HCT116 (cell line): ENCODE results near the gene POLN. TPM values are rescaled to one million over a fixed set of nuclear protein-coding genes. Genes with fewer than 3 reads are reported as not detected.

Experiments used
- ATAC-seq: fragments of 200-7000 bp; cut with Tn5 transposase; 2 replicates; pipeline ENCODE4 v1.9.1; 2020; ENCODE audit warnings: mild to moderate bottlenecking, moderate library complexity
- BruUV-seq: library from RNA; stranded (reverse); fragments of 400-500 nt; replicated peaks from 2 replicates; lab custom pipeline; 2021; lab: Mats Ljungman, UMichigan
- CTCF ChIA-PET: fragments of 300-600 bp; sonication (Branson Sonifier 250); formaldehyde crosslinking; loops from one replicate; lab custom pipeline; 2021; ENCODE audit warnings: antibody characterized with exemption; lab: Charles Lee
- POLR2A ChIA-PET: fragments of 300-600, 350-600 bp; sonication (Branson Sonifier 250); formaldehyde crosslinking; loops from one replicate; lab custom pipeline; 2021; ENCODE audit warnings: antibody characterized with exemption; lab: Charles Lee
- RAD21 ChIA-PET, 2 experiments: fragments of 300-600 bp; sonication (Branson Sonifier 250); formaldehyde crosslinking; loops; one replicate each; lab custom pipeline; 2023; ENCODE audit warnings: low total read pairs in 2 of 2; ENCODE audit not compliant: uncharacterized antibody in 2 of 2, unreplicated experiment in 2 of 2, low non-redundant PET in 1 of 2; lab: Charles Lee
- DNase-seq: peaks from one replicate; pipeline ENCODE4 v3.0.0-alpha.2; 2010; ENCODE audit warnings: low read depth, low spot score
- H2AFZ ChIP-seq: fragments of 200-600 bp; shearing (Covaris generic), sonication (generic); 2 replicates; pipeline ENCODE4 v1.6.1; 2017; ENCODE audit warnings: low read depth, mixed run types, mixed read lengths, antibody characterized with exemption, low read length; ENCODE audit not compliant: poor library complexity, severe bottlenecking
- H3K27ac ChIP-seq: 2 replicates; pipeline ENCODE4 v1.5.1; 2012; ENCODE audit warnings: low read depth, low read length
- H3K27me3 ChIP-seq: fragments of 200-600 bp; sonication (generic); 2 replicates; pipeline ENCODE4 v1.6.1; 2016; ENCODE audit warnings: mixed run types, low read length, mixed read lengths; ENCODE audit not compliant: insufficient read depth
- H3K36me3 ChIP-seq, 2 experiments: fragments of 200-500 bp in 1 of 2; fragments of 200-600 bp in 1 of 2; sonication (Bioruptor generic) in 1 of 2; sonication (generic) in 1 of 2; 2 replicates each; pipeline versions ENCODE4 v1.5.1 to v1.6.1; 2014 to 2016; ENCODE audit warnings: low read length in 2 of 2, inconsistent platforms in 1 of 2, mixed read lengths in 1 of 2, mixed run types in 1 of 2; ENCODE audit not compliant: insufficient read depth in 2 of 2, control insufficient read depth in 1 of 2
- H3K4me1 ChIP-seq, 2 experiments: fragments of 200-600 bp in 1 of 2; sonication (generic) in 1 of 2; 2 replicates each; pipeline versions ENCODE4 v1.5.1 to v1.6.1; 2012 to 2017; ENCODE audit warnings: low read length in 2 of 2, inconsistent platforms in 1 of 2, mild to moderate bottlenecking in 1 of 2, mixed read lengths in 1 of 2, mixed run types in 1 of 2, moderate library complexity in 1 of 2; ENCODE audit not compliant: insufficient read depth in 2 of 2, control insufficient read depth in 1 of 2
- H3K4me2 ChIP-seq: fragments of 200-600 bp; sonication (generic); 2 replicates; pipeline ENCODE4 v1.6.1; 2017; ENCODE audit warnings: mixed run types, low read length, mixed read lengths
- H3K4me3 ChIP-seq, 2 experiments: fragments of 200-600 bp in 1 of 2; sonication (generic) in 1 of 2; replicated peaks in 1 of 2; 2 replicates each; pipeline ENCODE4 v1.5.1; 2011 to 2016; ENCODE audit warnings: low read length in 2 of 2, control low read depth in 1 of 2, low read depth in 1 of 2, mild to moderate bottlenecking in 1 of 2, mixed read lengths in 1 of 2, mixed run types in 1 of 2
- H3K79me2 ChIP-seq: fragments of 200-600 bp; sonication (generic); 2 replicates; pipeline ENCODE4 v1.6.1; 2017; ENCODE audit warnings: mild to moderate bottlenecking, mixed run types, low read length, moderate library complexity, mixed read lengths; ENCODE audit not compliant: insufficient read depth
- H3K9ac ChIP-seq: fragments of 200-600 bp; sonication (generic); 2 replicates; pipeline ENCODE4 v1.6.1; 2016; ENCODE audit warnings: low read length, mixed read lengths
- H3K9me2 ChIP-seq: fragments of 200-600 bp; sonication (generic), shearing (Covaris generic); 2 replicates; pipeline ENCODE4 v1.6.1; 2017; ENCODE audit warnings: mixed run types, mild to moderate bottlenecking, moderate library complexity; ENCODE audit not compliant: insufficient read depth
- H3K9me3 ChIP-seq, 2 experiments: fragments of 200-500 bp in 1 of 2; fragments of 200-600 bp in 1 of 2; sonication (Bioruptor generic) in 1 of 2; sonication (generic) in 1 of 2; 2 replicates each; pipeline ENCODE4 v1.6.1; 2014 to 2017; ENCODE audit warnings: low read length in 2 of 2, mixed read lengths in 2 of 2, inconsistent platforms in 1 of 2, low read depth in 1 of 2, mild to moderate bottlenecking in 1 of 2, mixed run types in 1 of 2, moderate library complexity in 1 of 2; ENCODE audit not compliant: control insufficient read depth in 1 of 2, insufficient read depth in 1 of 2
- H4K20me1 ChIP-seq: fragments of 200-600 bp; sonication (generic), shearing (Covaris generic); 2 replicates; pipeline ENCODE4 v1.6.1; 2017; ENCODE audit warnings: mixed run types, mild to moderate bottlenecking, moderate library complexity; ENCODE audit not compliant: insufficient read depth
- ATF3 ChIP-seq: IDR thresholded peaks from 2 replicates; pipeline ENCODE4 v1.6.1; 2012
- CBX3 ChIP-seq: IDR thresholded peaks from 2 replicates; pipeline ENCODE4 v1.6.1; 2012; ENCODE audit warnings: low read depth
- CEBPB ChIP-seq: IDR thresholded peaks from 2 replicates; pipeline ENCODE4 v1.6.1; 2012; ENCODE audit warnings: low read depth
- EGR1 ChIP-seq: IDR thresholded peaks from 2 replicates; pipeline ENCODE4 v1.6.1; 2012; ENCODE audit warnings: low read depth
- ELF1 ChIP-seq: IDR thresholded peaks from 2 replicates; pipeline ENCODE4 v1.6.1; 2012; ENCODE audit warnings: low read depth, borderline replicate concordance
- EZH2 ChIP-seq: fragments of 200-600 bp; sonication (generic); IDR thresholded peaks from 2 replicates; pipeline ENCODE4 v1.6.1; 2017; ENCODE audit warnings: antibody characterized with exemption, mixed run types
- EZH2phosphoT487 ChIP-seq: fragments of 200-600 bp; IDR thresholded peaks from 2 replicates; pipeline ENCODE4 v1.6.1; 2018; ENCODE audit warnings: antibody characterized with exemption, borderline replicate concordance
- JUND ChIP-seq: IDR thresholded peaks from 2 replicates; pipeline ENCODE4 v1.6.1; 2012
- POLR2A ChIP-seq: IDR thresholded peaks from 2 replicates; pipeline ENCODE4 v1.7.0; 2011; ENCODE audit warnings: borderline replicate concordance; ENCODE audit not compliant: insufficient read depth, insufficient read length; ENCODE audit errors: extremely low read depth
- POLR2AphosphoS5 ChIP-seq: IDR thresholded peaks from 2 replicates; pipeline ENCODE4 v1.6.1; 2011; ENCODE audit warnings: mild to moderate bottlenecking, low read depth, low read length, moderate library complexity
- RAD21 ChIP-seq: IDR thresholded peaks from 2 replicates; pipeline ENCODE4 v1.6.1; 2012; ENCODE audit warnings: low read depth, mild to moderate bottlenecking
- SP1 ChIP-seq: IDR thresholded peaks from 2 replicates; pipeline ENCODE4 v1.6.1; 2012; ENCODE audit warnings: low read depth
- SRF ChIP-seq: IDR thresholded peaks from 2 replicates; pipeline ENCODE4 v1.6.1; 2012; ENCODE audit warnings: low read depth
- TCF7L2 ChIP-seq: IDR thresholded peaks from 2 replicates; pipeline ENCODE4 v1.7.0; 2011; ENCODE audit warnings: borderline replicate concordance, inconsistent platforms; ENCODE audit not compliant: insufficient read depth, insufficient read length; ENCODE audit errors: extremely low read depth
- ZFX ChIP-seq: fragments of 450-650 bp; IDR thresholded peaks from 2 replicates; pipeline ENCODE4 v1.6.1; 2017
- ZNF274 ChIP-seq: fragments of 200-500 bp; sonication (Bioruptor generic); IDR thresholded peaks from 2 replicates; pipeline ENCODE4 v1.6.1; 2014; ENCODE audit warnings: mild to moderate bottlenecking, low read depth, low read length, inconsistent platforms
- intact Hi-C: fragments of 100-400 bp; cut with micrococcal nuclease; formaldehyde crosslinking; loops from 2 replicates; pipeline ENCODE4 v1.10.0; 2022
- total RNA-seq: library from RNA; stranded (reverse); gene quantifications from one replicate; pipeline ENCODE4 v1.2.1, GENCODE V29; 2021; ENCODE audit not compliant: unreplicated experiment
- TF ChIP-seq, protein P1 (sequence below): IDR thresholded peaks from 2 replicates; pipeline ENCODE4 v1.6.1; 2011; ENCODE audit warnings: mild to moderate bottlenecking, low read length, moderate library complexity; ENCODE audit not compliant: insufficient replicate concordance; ENCODE audit errors: extremely low read depth
- TF ChIP-seq, protein P2 (sequence below), 3 experiments: fragments of 200-600 bp in 1 of 3; sonication (generic) in 1 of 3; IDR thresholded peaks in 2 of 3; conservative IDR thresholded peaks in 1 of 3; 2 replicates each; pipeline ENCODE4 v1.5.1; 2012 to 2017; ENCODE audit warnings: low read depth in 2 of 3, low read length in 2 of 3, antibody characterized with exemption in 1 of 3, borderline replicate concordance in 1 of 3, control low read depth in 1 of 3, mild to moderate bottlenecking in 1 of 3, mixed read lengths in 1 of 3, mixed run types in 1 of 3, moderate library complexity in 1 of 3; ENCODE audit not compliant: insufficient read depth in 1 of 3

The POLN gene
- total RNA-seq, 1 experiment from 2014 or later = 3.1 TPM

GRCh38 chr4:2218436-2218835 lies 23.5 kb downstream of the POLN start:
- no peaks in the 10 kb centered on the region for H3K27me3 ChIP-seq
- peaks cover 0 to 7% of the 10 kb centered on the region in 2 experiments; a peak in 2 of 4 replicates for H3K4me1 ChIP-seq
- intact Hi-C loops = no loop called here
- no peak overlapping the region for H2AFZ ChIP-seq
- H3K4me3 ChIP-seq = no peak overlapping the region
- no peaks in the 10 kb centered on the region for H3K9me3 ChIP-seq
- no peak overlapping the region for H3K9ac ChIP-seq
- no peaks in the 10 kb centered on the region for H3K9me2 ChIP-seq
- TF ChIP-seq POLR2A (no peak), POLR2AphosphoS5 (no peak), ATF3 (no peak), EGR1 (no peak), ELF1 (no peak), RAD21 (no peak), SP1 (no peak), EZH2phosphoT487 (no peak), SRF (no peak), ZFX (no peak), EZH2 (no peak), ZNF274 (no peak), CBX3 (no peak), CEBPB (no peak), TCF7L2 (no peak), JUND (no peak)
- TF ChIP-seq, protein P1, sequence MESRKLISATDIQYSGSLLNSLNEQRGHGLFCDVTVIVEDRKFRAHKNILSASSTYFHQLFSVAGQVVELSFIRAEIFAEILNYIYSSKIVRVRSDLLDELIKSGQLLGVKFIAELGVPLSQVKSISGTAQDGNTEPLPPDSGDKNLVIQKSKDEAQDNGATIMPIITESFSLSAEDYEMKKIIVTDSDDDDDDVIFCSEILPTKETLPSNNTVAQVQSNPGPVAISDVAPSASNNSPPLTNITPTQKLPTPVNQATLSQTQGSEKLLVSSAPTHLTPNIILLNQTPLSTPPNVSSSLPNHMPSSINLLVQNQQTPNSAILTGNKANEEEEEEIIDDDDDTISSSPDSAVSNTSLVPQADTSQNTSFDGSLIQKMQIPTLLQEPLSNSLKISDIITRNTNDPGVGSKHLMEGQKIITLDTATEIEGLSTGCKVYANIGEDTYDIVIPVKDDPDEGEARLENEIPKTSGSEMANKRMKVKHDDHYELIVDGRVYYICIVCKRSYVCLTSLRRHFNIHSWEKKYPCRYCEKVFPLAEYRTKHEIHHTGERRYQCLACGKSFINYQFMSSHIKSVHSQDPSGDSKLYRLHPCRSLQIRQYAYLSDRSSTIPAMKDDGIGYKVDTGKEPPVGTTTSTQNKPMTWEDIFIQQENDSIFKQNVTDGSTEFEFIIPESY = no peak
- TF ChIP-seq, protein P2, sequence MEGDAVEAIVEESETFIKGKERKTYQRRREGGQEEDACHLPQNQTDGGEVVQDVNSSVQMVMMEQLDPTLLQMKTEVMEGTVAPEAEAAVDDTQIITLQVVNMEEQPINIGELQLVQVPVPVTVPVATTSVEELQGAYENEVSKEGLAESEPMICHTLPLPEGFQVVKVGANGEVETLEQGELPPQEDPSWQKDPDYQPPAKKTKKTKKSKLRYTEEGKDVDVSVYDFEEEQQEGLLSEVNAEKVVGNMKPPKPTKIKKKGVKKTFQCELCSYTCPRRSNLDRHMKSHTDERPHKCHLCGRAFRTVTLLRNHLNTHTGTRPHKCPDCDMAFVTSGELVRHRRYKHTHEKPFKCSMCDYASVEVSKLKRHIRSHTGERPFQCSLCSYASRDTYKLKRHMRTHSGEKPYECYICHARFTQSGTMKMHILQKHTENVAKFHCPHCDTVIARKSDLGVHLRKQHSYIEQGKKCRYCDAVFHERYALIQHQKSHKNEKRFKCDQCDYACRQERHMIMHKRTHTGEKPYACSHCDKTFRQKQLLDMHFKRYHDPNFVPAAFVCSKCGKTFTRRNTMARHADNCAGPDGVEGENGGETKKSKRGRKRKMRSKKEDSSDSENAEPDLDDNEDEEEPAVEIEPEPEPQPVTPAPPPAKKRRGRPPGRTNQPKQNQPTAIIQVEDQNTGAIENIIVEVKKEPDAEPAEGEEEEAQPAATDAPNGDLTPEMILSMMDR (IDR thresholded peaks at IDR 0.05 in 2 of 3, conservative IDR thresholded peaks at IDR 0.05 in 1 of 3; ENCODE audit: borderline replicate concordance in 1 of 3, insufficient read depth in 1 of 3, low read depth in 2 of 3, low read length in 2 of 3) = no peak
- BruUV-seq = no TSS peak
- POLR2A ChIA-PET = no interaction called here
- CTCF ChIA-PET = interaction anchor here (2.0 kb wide), 1 partner anchor 223 kb away, joined by 10 read pairs; no protein-coding TSS in a partner anchor
- no peaks in the 10 kb centered on the region for H3K36me3 ChIP-seq
- H4K20me1 ChIP-seq = no peaks in the 10 kb centered on the region
- RAD21 ChIA-PET = interaction anchor here in 1 of 2 experiments (0.6 kb wide), 1 partner anchor 300 kb away, joined by 3 read pairs; no protein-coding TSS in a partner anchor
- no peak for DNase-seq
- no peaks in the 10 kb centered on the region for H3K79me2 ChIP-seq
- no peak overlapping the region for H3K4me2 ChIP-seq
- no peak for ATAC-seq
- H3K27ac ChIP-seq = no peak overlapping the region
